Parathyroid adenoma (tissue), 2 donors: ENCODE data around the gene TPSD1.

Source experiments
- H2AFZ ChIP-seq: fragments of 300-600 bp; sonication (generic); one replicate; pipeline ENCODE4 v1.7.0; 2017; ENCODE audit warnings: antibody characterized with exemption, mild to moderate bottlenecking
- H3K27ac ChIP-seq: fragments of 300-600 bp; sonication (generic); one replicate; pipeline ENCODE4 v1.7.0; 2017
- H3K27me3 ChIP-seq: fragments of 300-600 bp; sonication (generic); one replicate; pipeline ENCODE4 v1.7.0; 2017; ENCODE audit warnings: low read length; ENCODE audit not compliant: control insufficient read depth, insufficient read depth
- H3K36me3 ChIP-seq: fragments of 300-600 bp; sonication (generic); one replicate; pipeline ENCODE4 v1.7.0; 2017; ENCODE audit warnings: low read length; ENCODE audit not compliant: control insufficient read depth, insufficient read depth
- H3K4me1 ChIP-seq: fragments of 300-600 bp; sonication (generic); one replicate; pipeline ENCODE4 v1.7.0; 2017; ENCODE audit warnings: control low read depth
- H3K4me2 ChIP-seq: fragments of 300-600 bp; sonication (generic); one replicate; pipeline ENCODE4 v1.7.0; 2017; ENCODE audit warnings: low read length
- H3K4me3 ChIP-seq: fragments of 300-600 bp; sonication (generic); one replicate; pipeline ENCODE4 v1.7.0; 2017; ENCODE audit warnings: low read depth, low read length
- H3K79me2 ChIP-seq: fragments of 300-600 bp; sonication (generic); one replicate; pipeline ENCODE4 v1.7.0; 2017; ENCODE audit warnings: control low read depth
- H3K9ac ChIP-seq: fragments of 300-600 bp; sonication (generic); one replicate; pipeline ENCODE4 v1.7.0; 2017; ENCODE audit warnings: mild to moderate bottlenecking
- H3K9me3 ChIP-seq: fragments of 300-600 bp; sonication (generic); one replicate; pipeline ENCODE4 v1.7.0; 2017; ENCODE audit warnings: low read length; ENCODE audit not compliant: control insufficient read depth
- CTCF ChIP-seq: fragments of 300-600 bp; sonication (generic); IDR thresholded peaks from one replicate; pipeline ENCODE4 v1.7.0; 2017; ENCODE audit warnings: antibody characterized with exemption, mild to moderate bottlenecking
- donor health status: primary hyperparathyroidism.

Gene TPSD1

GRCh38 chr16:1277617-1278282 lies 21.9 kb downstream of the TPSD1 start:
- no peaks in the 10 kb centered on the region for H3K79me2 ChIP-seq
- H3K27ac ChIP-seq = no peak overlapping the region
- no peaks in the 10 kb centered on the region for H3K4me1 ChIP-seq
- no peaks in the 10 kb centered on the region for H3K27me3 ChIP-seq
- no peaks in the 10 kb centered on the region for H3K9me3 ChIP-seq
- no peak overlapping the region for H3K4me3 ChIP-seq
- H3K36me3 ChIP-seq = no peaks in the 10 kb centered on the region
- H3K4me2 ChIP-seq = no peak overlapping the region
- H3K9ac ChIP-seq = no peak overlapping the region
- no peak for TF ChIP-seq CTCF
- H2AFZ ChIP-seq = no peak overlapping the region

GRCh38 chr16:1278477-1278876 lies 22.6 kb downstream of the TPSD1 start:
- Histone ChIP-seq H2AFZ (no peak overlapping the region), H3K79me2 (no peaks in the 10 kb centered on the region), H3K9me3 (no peaks in the 10 kb centered on the region), H3K4me1 (no peaks in the 10 kb centered on the region), H3K4me3 (no peak overlapping the region), H3K27me3 (no peaks in the 10 kb centered on the region), H3K27ac (no peak overlapping the region), H3K36me3 (no peaks in the 10 kb centered on the region), H3K9ac (no peak overlapping the region), H3K4me2 (no peak overlapping the region)
- no peak for TF ChIP-seq CTCF

GRCh38 chr16:1279081-1279944 lies 23.4 kb downstream of the TPSD1 start:
- no peak overlapping the region for H3K9ac ChIP-seq
- no peaks in the 10 kb centered on the region for H3K9me3 ChIP-seq
- H3K4me2 ChIP-seq = no peak overlapping the region
- H3K4me3 ChIP-seq = no peak overlapping the region
- no peak overlapping the region for H2AFZ ChIP-seq
- TF ChIP-seq CTCF = no peak
- H3K4me1 ChIP-seq = no peaks in the 10 kb centered on the region
- no peaks in the 10 kb centered on the region for H3K36me3 ChIP-seq
- no peak overlapping the region for H3K27ac ChIP-seq
- H3K79me2 ChIP-seq = no peaks in the 10 kb centered on the region
- no peaks in the 10 kb centered on the region for H3K27me3 ChIP-seq

- H3K79me2 ChIP-seq = no peaks in the 10 kb centered on the region
- no peaks in the 10 kb centered on the region for H3K4me1 ChIP-seq
- no peak overlapping the region for H3K27ac ChIP-seq
- H2AFZ ChIP-seq = no peak overlapping the region
- TF ChIP-seq CTCF = no peak
- no peaks in the 10 kb centered on the region for H3K27me3 ChIP-seq
- H3K9ac ChIP-seq = no peak overlapping the region
- H3K9me3 ChIP-seq = no peaks in the 10 kb centered on the region
- H3K36me3 ChIP-seq = no peaks in the 10 kb centered on the region
- H3K4me2 ChIP-seq = no peak overlapping the region
- no peak overlapping the region for H3K4me3 ChIP-seq
These were observed 24.2 kb downstream of the TPSD1 start for GRCh38 chr16:1279945-1280589.
